ENCODE measurements around the gene IGFBP7. TPM values are rescaled to one million over a fixed set of nuclear protein-coding genes. Genes with fewer than 3 reads are reported as not detected.
A peak's percentile ranks its signal among the peaks of the same experiment; 100 is the strongest.

IGFBP7 gene
- total RNA-seq, 1 donor from 2014 or later, result 862 TPM

GRCh38 chr4:57136281-57136680 lies 26.1 kb upstream of the IGFBP7 start:
- intact Hi-C loops (cut with DNase I), result no loop called here
- DNase-seq (ENCODE audit: missing footprints) (no peak), ATAC-seq (no peak)

DNA sequence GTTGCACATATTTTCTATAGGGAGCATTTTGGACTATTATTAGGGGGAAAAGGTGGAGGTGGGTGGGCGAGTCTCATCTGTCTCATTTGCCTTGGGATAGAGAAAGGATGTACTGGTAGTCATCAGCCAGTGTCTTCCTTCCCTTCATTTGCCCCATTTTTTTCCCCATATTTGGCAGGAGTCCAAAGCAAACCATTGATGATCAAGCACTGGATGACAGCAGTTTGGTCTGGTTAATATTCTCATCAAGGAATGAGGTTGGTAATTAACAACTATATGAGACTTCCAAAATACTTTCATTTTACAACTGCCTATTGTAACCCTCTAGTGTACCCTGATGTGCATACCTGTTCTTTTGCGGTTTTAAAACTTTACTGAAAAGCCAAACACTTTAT lies 22.6 kb upstream of the IGFBP7 start:
- intact Hi-C loops (cut with DNase I), result no loop called here
- ATAC-seq (no peak), DNase-seq (ENCODE audit: missing footprints) (no peak)

DNA sequence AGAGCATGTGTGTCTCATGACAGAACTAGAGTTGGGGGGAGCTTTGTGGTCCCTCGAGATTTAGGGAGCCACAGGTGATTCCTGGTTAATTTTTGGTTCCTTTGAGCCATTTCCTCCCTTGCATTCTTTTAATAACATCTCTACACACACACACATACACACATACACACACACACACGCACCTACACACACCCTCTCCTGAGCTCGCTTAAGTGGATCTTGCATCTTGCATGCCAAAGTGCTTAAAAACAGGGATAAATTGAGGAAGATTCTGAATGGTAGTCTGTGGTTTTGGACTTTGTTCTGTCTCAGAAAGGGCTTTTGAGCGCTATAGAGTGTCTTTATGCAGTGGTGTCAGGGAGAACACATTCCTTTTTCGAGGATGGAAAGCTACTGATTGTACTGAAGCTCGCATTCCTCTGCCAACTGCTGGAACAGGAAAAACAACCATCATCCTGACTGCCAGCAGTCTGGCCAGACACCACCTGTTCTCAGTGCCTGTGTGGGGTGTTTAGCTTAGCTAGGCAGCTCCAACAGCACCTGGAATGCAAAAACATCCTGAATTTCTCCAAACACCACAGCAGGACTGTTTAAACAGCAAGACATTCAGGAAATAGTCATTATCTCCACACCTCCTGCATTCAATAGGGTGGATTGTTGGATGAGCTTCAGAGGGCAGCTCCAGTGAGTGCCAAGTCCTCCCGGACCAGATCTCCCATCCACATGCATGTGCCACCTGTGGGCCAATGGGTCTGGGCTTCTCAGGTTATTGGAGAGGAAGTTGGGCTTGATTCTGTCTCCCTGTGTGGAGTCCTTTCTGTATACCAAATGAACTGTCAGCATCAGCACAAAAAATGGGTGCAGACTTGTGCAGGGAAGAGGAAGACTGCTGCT lies 21.9 kb upstream of the IGFBP7 start:
- no peak for DNase-seq (ENCODE audit: missing footprints)
- ATAC-seq, result no peak
- intact Hi-C loops (cut with DNase I), result no loop called here

DNA sequence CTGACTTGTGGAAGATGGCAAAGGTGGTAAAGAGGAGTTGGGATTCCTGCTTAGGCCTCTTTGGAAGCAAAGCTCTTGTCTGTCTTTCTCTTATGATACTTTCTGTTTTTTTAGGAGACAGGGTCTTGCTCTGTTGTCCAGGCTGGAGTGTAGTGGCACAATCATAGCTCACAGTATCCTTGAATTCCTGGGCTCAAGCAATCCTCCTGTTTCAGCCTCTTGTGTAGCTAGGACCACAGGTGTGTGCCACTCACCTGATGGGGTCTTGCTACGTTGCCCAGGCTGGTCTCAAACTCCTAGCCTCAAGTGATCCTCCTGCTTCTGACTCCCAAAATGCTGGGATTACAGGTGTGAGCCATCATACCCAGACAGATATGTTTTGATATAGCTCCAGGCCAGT lies 19.3 kb upstream of the IGFBP7 start:
- intact Hi-C loops (cut with DNase I), result no loop called here
- DNase-seq (ENCODE audit: missing footprints) (no peak), ATAC-seq (no peak)

- intact Hi-C loops (cut with DNase I), result no loop called here
- no peak for ATAC-seq
Measured at GRCh38 chr4:57127361-57127760, 17.2 kb upstream of the IGFBP7 start.

DNA sequence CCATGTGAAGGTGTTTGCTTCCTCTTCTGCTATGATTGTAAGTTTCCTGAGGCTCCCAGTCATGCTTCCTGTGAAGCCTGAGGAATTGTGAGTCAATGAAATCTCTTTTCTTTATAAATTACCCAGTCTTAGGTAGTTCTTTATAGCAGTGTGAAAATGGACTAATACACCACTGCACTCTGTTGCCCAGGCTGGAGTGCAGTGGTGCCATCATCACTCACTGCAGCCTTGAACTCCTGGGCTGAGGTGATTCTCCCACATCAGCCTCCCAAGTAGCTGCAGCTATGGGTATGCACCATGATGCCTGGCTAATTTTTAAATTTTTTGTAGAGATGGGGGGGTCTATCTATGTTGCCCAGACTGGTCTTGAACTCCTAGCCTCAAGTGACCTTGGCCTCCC lies 15.8 kb upstream of the IGFBP7 start:
- no peak for DNase-seq (ENCODE audit: missing footprints)
- intact Hi-C loops (cut with DNase I), result no loop called here
- ATAC-seq, result no peak

More at GRCh38 chr4:57127361-57127760, 17.2 kb upstream of the IGFBP7 start:
- DNase-seq (ENCODE audit: missing footprints), result no peak

- ATAC-seq (no peak), DNase-seq (ENCODE audit: missing footprints) (no peak)
- intact Hi-C loops (cut with DNase I), result no loop called here
Measured at GRCh38 chr4:57124145-57124544, 14.0 kb upstream of the IGFBP7 start.

GRCh38 chr4:57122959-57123358 lies 12.8 kb upstream of the IGFBP7 start:
- ATAC-seq (no peak), DNase-seq (ENCODE audit: missing footprints) (no peak)
- intact Hi-C loops (cut with DNase I), result no loop called here

GRCh38 chr4:57119054-57119651 lies 9.0 kb upstream of the IGFBP7 start:
- DNase-seq (ENCODE audit: missing footprints) (no peak), ATAC-seq (peak; percentile 96)
- intact Hi-C loops (cut with DNase I), result no loop called here

GRCh38 chr4:57117491-57117890 lies 7.3 kb upstream of the IGFBP7 start:
- DNase-seq (ENCODE audit: missing footprints) (no peak), ATAC-seq (no peak)
- intact Hi-C loops (cut with DNase I), result no loop called here

DNA sequence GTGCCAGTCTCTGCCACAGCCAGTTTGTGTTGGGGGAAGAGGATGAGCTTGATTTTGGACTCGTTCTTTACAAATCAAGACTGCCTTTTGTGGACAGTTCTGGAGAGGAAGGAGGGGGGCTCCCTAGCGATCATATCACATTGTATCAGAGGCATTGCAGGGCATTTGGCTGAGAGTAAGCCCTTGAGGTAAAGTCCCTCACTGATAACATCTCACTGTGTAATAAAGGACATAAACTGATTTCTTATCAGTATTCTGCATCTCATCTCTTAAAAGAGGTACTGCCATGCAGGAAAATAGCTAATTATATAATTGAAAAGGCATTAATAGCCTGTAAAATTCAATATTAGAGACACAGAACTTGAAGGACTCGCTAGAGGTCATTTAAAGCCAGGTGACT lies 6.1 kb upstream of the IGFBP7 start:
- no peak for ATAC-seq
- no peak for DNase-seq (ENCODE audit: missing footprints)
- intact Hi-C loops (cut with DNase I), result no loop called here

- intact Hi-C loops (cut with DNase I), result no loop called here
- no peak for ATAC-seq
- DNase-seq (ENCODE audit: missing footprints), result no peak
Measured at GRCh38 chr4:57114973-57115372, 4.8 kb upstream of the IGFBP7 start.

DNA sequence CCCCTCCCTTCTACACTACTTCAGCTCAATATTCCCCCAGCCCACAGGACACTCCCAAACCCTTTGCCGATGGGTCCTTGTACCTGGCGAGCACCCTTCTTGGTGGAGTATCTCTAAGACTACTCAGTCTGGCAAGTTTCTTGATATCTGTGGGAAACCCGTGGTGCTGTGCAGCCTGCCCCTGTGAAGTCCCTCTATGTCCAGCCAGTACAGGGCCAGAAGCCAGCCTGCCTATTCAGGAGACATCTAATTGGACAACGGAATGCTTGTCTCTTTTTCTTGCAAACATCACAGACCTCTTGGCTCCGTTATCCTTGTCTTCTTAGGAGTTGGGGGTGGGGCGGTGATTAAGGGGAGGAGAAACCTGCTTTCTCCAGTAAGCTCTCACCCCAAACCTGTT lies 3.7 kb upstream of the IGFBP7 start:
- DNase-seq (ENCODE audit: missing footprints) (no peak), ATAC-seq (no peak)
- intact Hi-C loops (cut with DNase I), result no loop called here

- peak; percentile 80 for DNase-seq (ENCODE audit: missing footprints)
- ATAC-seq, result peak; percentile 59
- intact Hi-C loops (cut with DNase I), result loop anchor here (2.0 kb wide), 1 partner anchor 68 kb away; no protein-coding TSS in a partner anchor
Measured at GRCh38 chr4:57110640-57111511, 691 bp upstream of the IGFBP7 start.

- ATAC-seq, result peak; percentile 29
- intact Hi-C loops (cut with DNase I), result no loop called here
- DNase-seq (ENCODE audit: missing footprints), result no peak
Measured at GRCh38 chr4:57109411-57109846, 756 bp downstream of the IGFBP7 start.

DNA sequence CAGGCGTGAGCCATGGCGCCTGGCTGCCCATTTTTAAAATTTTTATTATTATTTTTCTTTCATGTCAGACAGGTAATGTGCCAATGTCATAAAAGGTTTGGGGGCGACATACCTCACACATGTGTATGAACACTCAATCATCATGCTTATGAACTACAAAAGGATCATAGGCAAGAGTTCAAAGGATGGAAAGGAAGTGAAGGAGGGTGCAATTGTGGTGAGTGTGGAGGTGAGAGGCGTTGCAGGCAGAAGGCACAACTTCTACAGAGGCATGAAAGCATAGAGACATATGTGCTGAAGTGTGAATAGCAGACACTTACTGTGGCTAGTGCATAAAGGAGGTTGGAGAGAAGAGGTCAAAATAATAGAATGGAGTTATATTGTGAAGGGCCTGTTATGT lies 4.0 kb downstream of the IGFBP7 start:
- DNase-seq (ENCODE audit: missing footprints) (no peak), ATAC-seq (no peak)
- intact Hi-C loops (cut with DNase I), result no loop called here

DNA sequence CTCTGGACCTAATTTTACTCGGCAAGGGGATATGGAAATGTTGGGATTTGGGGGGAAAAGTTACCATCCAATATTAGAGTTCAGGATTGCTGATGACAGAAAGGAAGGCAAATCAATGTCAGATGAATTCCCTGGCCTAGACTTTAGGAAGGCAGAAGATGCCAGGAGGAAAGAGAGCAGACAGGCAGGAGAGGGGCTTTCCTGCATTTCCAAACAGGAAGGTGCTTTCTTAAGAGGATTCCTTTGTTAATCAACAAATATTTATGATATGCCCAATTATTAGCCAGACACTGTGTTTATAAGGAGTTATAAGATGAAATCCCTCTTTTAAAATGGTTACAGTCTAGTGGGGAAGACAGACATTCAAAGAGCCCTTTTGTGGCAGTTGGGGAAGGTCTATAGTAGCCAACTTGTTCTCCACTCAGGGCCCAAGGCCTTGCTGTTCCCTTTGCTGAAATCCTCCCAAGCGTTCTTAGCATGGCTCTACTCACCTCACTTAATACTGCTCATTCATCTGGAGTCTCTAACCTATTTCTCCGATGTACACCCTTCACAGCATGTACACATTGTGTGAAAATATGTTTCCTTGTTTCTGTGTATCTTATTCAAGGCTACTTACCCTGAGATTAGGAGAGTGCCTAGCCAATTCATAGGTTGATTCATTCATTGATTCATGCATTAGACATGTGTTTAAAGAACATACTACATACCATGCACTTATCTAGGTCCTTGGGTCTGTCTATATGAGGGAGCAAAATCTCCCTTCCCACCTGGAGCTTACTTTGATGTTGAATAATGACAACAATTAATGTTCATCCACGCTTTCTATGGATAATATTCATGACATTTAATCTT lies 5.3 kb downstream of the IGFBP7 start:
- intact Hi-C loops (cut with DNase I), result loop anchor here (5.0 kb wide), 3 partner anchors 38 to 198 kb away; partner anchors contain the start of genes NOA1, POLR2B and REST
- ATAC-seq, result no peak
- DNase-seq (ENCODE audit: missing footprints), result no peak

- DNase-seq (ENCODE audit: missing footprints) (peak; percentile 75), ATAC-seq (peak; percentile 47)
- intact Hi-C loops (cut with DNase I), result loop anchor here (5.0 kb wide), 3 partner anchors 36 to 196 kb away; partner anchors contain the start of genes NOA1, POLR2B and REST
Measured at GRCh38 chr4:57103051-57103450, 7.1 kb downstream of the IGFBP7 start.

All from Right ventricle myocardium inferior (tissue), 1 donor.